WTC11 (cell line): Measurements from ENCODE around the gene SLC37A1. TPM values are rescaled to one million over a fixed set of nuclear protein-coding genes. Genes with fewer than 3 reads are reported as not detected.

ENCODE experiments used
- ATAC-seq: fragments of 200-7000 bp; cut with Tn5 transposase; 2 replicates; pipeline ENCODE4 v1.10.0; 2021; ENCODE audit warnings: mild to moderate bottlenecking, moderate library complexity
- CTCF ChIA-PET: fragments of 300-600 bp; sonication (Branson Sonifier 250); formaldehyde crosslinking; loops from one replicate; lab custom pipeline; 2021; ENCODE audit warnings: antibody characterized with exemption; lab: Charles Lee
- POLR2A ChIA-PET: fragments of 350-600 bp; sonication (Branson Sonifier 250); formaldehyde crosslinking; loops from one replicate; lab custom pipeline; 2021; ENCODE audit warnings: antibody characterized with exemption; lab: Charles Lee
- DNase-seq: peaks from one replicate; pipeline ENCODE4 v3.0.0; 2021; ENCODE audit warnings: low spot score
- H3K27ac Mint-ChIP-seq: 2 replicates; pipeline ENCODE4 v1.8.0; 2021; ENCODE audit warnings: mixed read lengths
- H3K27me3 Mint-ChIP-seq: 2 replicates; pipeline ENCODE4 v1.8.0; 2021; ENCODE audit warnings: low read depth, mild to moderate bottlenecking, moderate library complexity, mixed read lengths
- H3K36me3 Mint-ChIP-seq: 2 replicates; pipeline ENCODE4 v1.8.0; 2021; ENCODE audit warnings: mixed read lengths
- H3K4me1 Mint-ChIP-seq: 2 replicates; pipeline ENCODE4 v1.8.0; 2022; ENCODE audit warnings: mixed read lengths
- H3K4me3 Mint-ChIP-seq: 2 replicates; pipeline ENCODE4 v1.8.0; 2021; ENCODE audit warnings: mild to moderate bottlenecking, moderate library complexity, mixed read lengths
- H3K9me3 Mint-ChIP-seq: 2 replicates; pipeline ENCODE4 v1.8.0; 2021; ENCODE audit warnings: mixed read lengths
- CREB1 ChIP-seq: sonication (generic); formaldehyde crosslinking; IDR thresholded peaks from 2 replicates; pipeline ENCODE4 v1.8.0; 2023; ENCODE audit warnings: mild to moderate bottlenecking, missing genetic modification reagents
- CREM ChIP-seq: sonication (generic); formaldehyde crosslinking; IDR thresholded peaks from 2 replicates; pipeline ENCODE4 v1.8.1; 2022; ENCODE audit warnings: mild to moderate bottlenecking, missing genetic modification reagents, moderate library complexity
- ERG ChIP-seq: fragments of 250-450 bp; sonication (Bioruptor Pico); IDR thresholded peaks from 2 replicates; pipeline ENCODE4 v1.8.0; 2021; ENCODE audit warnings: mild to moderate bottlenecking
- ESRRA ChIP-seq: sonication (generic); formaldehyde crosslinking; IDR thresholded peaks from 2 replicates; pipeline ENCODE4 v1.8.1; 2022; ENCODE audit warnings: mild to moderate bottlenecking, missing genetic modification reagents, borderline replicate concordance
- ETV6 ChIP-seq: sonication (generic); formaldehyde crosslinking; IDR thresholded peaks from 2 replicates; pipeline ENCODE4 v1.8.1; 2022; ENCODE audit warnings: mild to moderate bottlenecking, missing genetic modification reagents
- FOXJ3 ChIP-seq: sonication (generic); formaldehyde crosslinking; IDR thresholded peaks from 2 replicates; pipeline ENCODE4 v1.9.0; 2021; ENCODE audit warnings: missing genetic modification reagents, mild to moderate bottlenecking, borderline replicate concordance
- GRHL2 ChIP-seq: fragments of 250-450 bp; sonication (Bioruptor Pico); IDR thresholded peaks from 2 replicates; pipeline ENCODE4 v1.8.0; 2022; ENCODE audit warnings: mild to moderate bottlenecking, moderate library complexity; ENCODE audit not compliant: insufficient replicate concordance, severe bottlenecking
- IRF2 ChIP-seq: sonication (generic); formaldehyde crosslinking; IDR thresholded peaks from 2 replicates; pipeline ENCODE4 v1.8.0; 2022; ENCODE audit warnings: low read depth, missing genetic modification reagents, borderline replicate concordance
- JUN ChIP-seq: sonication (generic); formaldehyde crosslinking; IDR thresholded peaks from 2 replicates; pipeline ENCODE4 v1.8.0; 2023; ENCODE audit warnings: mild to moderate bottlenecking, missing genetic modification reagents
- MAX ChIP-seq: sonication (generic); formaldehyde crosslinking; IDR thresholded peaks from 2 replicates; pipeline ENCODE4 v1.8.0; 2022; ENCODE audit warnings: mild to moderate bottlenecking, missing genetic modification reagents
- MXD4 ChIP-seq: fragments of 250-450 bp; sonication (Bioruptor Pico); IDR thresholded peaks from 2 replicates; pipeline ENCODE4 v1.8.0; 2021; ENCODE audit warnings: mild to moderate bottlenecking, moderate library complexity, borderline replicate concordance
- NFE2L1 ChIP-seq: sonication (generic); formaldehyde crosslinking; IDR thresholded peaks from 2 replicates; pipeline ENCODE4 v1.8.1; 2023; ENCODE audit warnings: missing genetic modification reagents
- NFYB ChIP-seq: sonication (generic); formaldehyde crosslinking; conservative IDR thresholded peaks from 2 replicates; pipeline ENCODE4 v1.8.0; 2022; ENCODE audit warnings: low read depth, missing genetic modification reagents
- NR1H2 ChIP-seq: sonication (generic); formaldehyde crosslinking; IDR thresholded peaks from 2 replicates; pipeline ENCODE4 v1.9.0; 2021; ENCODE audit warnings: mild to moderate bottlenecking, moderate library complexity, missing genetic modification reagents
- SP1 ChIP-seq: sonication (generic); formaldehyde crosslinking; conservative IDR thresholded peaks from 2 replicates; pipeline ENCODE4 v1.8.1; 2022; ENCODE audit warnings: missing genetic modification reagents
- TEAD1 ChIP-seq: sonication (generic); formaldehyde crosslinking; IDR thresholded peaks from 2 replicates; pipeline ENCODE4 v1.8.0; 2022; ENCODE audit warnings: mild to moderate bottlenecking, missing genetic modification reagents
- ZBTB21 ChIP-seq: sonication (generic); formaldehyde crosslinking; IDR thresholded peaks from 2 replicates; pipeline ENCODE4 v1.8.1; 2023; ENCODE audit warnings: mild to moderate bottlenecking, missing genetic modification reagents, borderline replicate concordance
- ZNF219 ChIP-seq: sonication (generic); formaldehyde crosslinking; IDR thresholded peaks from 2 replicates; pipeline ENCODE4 v1.8.0; 2023; ENCODE audit warnings: missing genetic modification reagents, mild to moderate bottlenecking, borderline replicate concordance
- ZNF396 ChIP-seq: fragments of 250-450 bp; sonication (Bioruptor Pico); IDR thresholded peaks from 2 replicates; pipeline ENCODE4 v1.8.0; 2021; ENCODE audit warnings: mild to moderate bottlenecking, moderate library complexity, borderline replicate concordance
- total RNA-seq: library from RNA; stranded (reverse); gene quantifications from 3 replicates; pipeline ENCODE4 v1.2.3, GENCODE V29; 2021
- TF ChIP-seq, protein P1 (sequence below): fragments of 250-450 bp; sonication (Bioruptor Pico); IDR thresholded peaks from 2 replicates; pipeline ENCODE4 v2.1.2; 2022; ENCODE audit warnings: mild to moderate bottlenecking, moderate library complexity
- TF ChIP-seq, protein P2 (sequence below): sonication (generic); formaldehyde crosslinking; conservative IDR thresholded peaks from 2 replicates; pipeline ENCODE4 v1.8.1; 2022; ENCODE audit warnings: mild to moderate bottlenecking, missing genetic modification reagents
- TF ChIP-seq, protein P3 (sequence below): sonication (generic); formaldehyde crosslinking; IDR thresholded peaks from 2 replicates; pipeline ENCODE4 v1.8.1; 2022; ENCODE audit warnings: mild to moderate bottlenecking, missing genetic modification reagents, moderate library complexity, borderline replicate concordance
- TF ChIP-seq, protein P4 (sequence below): sonication (generic); formaldehyde crosslinking; IDR thresholded peaks from 2 replicates; pipeline ENCODE4 v1.8.0; 2022; ENCODE audit warnings: missing genetic modification reagents
- TF ChIP-seq, protein P5 (sequence below): sonication (generic); formaldehyde crosslinking; IDR thresholded peaks from 2 replicates; pipeline ENCODE4 v1.8.0; 2022; ENCODE audit warnings: mild to moderate bottlenecking, missing genetic modification reagents
- TF ChIP-seq, protein P6 (sequence below): sonication (generic); formaldehyde crosslinking; IDR thresholded peaks from 2 replicates; pipeline ENCODE4 v1.8.1; 2023; ENCODE audit warnings: mild to moderate bottlenecking, missing genetic modification reagents, moderate library complexity

Gene SLC37A1
- total RNA-seq, 1 experiment from 2014 or later, result 22.7 TPM

- H3K4me3 Mint-ChIP-seq, result no peak overlapping the region
- H3K9me3 Mint-ChIP-seq, result peaks cover 4% of the 10 kb centered on the region
- POLR2A ChIA-PET, result no interaction called here
- peaks cover 7% of the 10 kb centered on the region for H3K27me3 Mint-ChIP-seq
- no peaks in the 10 kb centered on the region for H3K36me3 Mint-ChIP-seq
- H3K4me1 Mint-ChIP-seq, result peaks cover 17% of the 10 kb centered on the region
- DNase-seq (no peak), ATAC-seq (no peak)
- TF ChIP-seq ETV6 (CRISPR knock-in tag), result no peak
- TF ChIP-seq TEAD1 (CRISPR knock-in tag), result no peak
- TF ChIP-seq, protein P1, sequence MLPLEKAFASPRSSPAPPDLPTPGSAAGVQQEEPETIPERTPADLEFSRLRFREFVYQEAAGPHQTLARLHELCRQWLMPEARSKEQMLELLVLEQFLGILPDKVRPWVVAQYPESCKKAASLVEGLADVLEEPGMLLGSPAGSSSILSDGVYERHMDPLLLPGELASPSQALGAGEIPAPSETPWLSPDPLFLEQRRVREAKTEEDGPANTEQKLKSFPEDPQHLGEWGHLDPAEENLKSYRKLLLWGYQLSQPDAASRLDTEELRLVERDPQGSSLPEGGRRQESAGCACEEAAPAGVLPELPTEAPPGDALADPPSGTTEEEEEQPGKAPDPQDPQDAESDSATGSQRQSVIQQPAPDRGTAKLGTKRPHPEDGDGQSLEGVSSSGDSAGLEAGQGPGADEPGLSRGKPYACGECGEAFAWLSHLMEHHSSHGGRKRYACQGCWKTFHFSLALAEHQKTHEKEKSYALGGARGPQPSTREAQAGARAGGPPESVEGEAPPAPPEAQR (CRISPR knock-in tag), result no peak
- TF ChIP-seq, protein P2, sequence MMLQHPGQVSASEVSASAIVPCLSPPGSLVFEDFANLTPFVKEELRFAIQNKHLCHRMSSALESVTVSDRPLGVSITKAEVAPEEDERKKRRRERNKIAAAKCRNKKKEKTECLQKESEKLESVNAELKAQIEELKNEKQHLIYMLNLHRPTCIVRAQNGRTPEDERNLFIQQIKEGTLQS (CRISPR knock-in tag), result no peak
- TF ChIP-seq NR1H2 (CRISPR knock-in tag), result no peak
- no peak for TF ChIP-seq NFYB (CRISPR knock-in tag)
- TF ChIP-seq JUN (CRISPR knock-in tag), result no peak
- TF ChIP-seq NFE2L1 (CRISPR knock-in tag), result no peak
- no peak for TF ChIP-seq MAX
- no peak for TF ChIP-seq IRF2 (CRISPR knock-in tag)
- TF ChIP-seq ZBTB21 (CRISPR knock-in tag), result no peak
- TF ChIP-seq, protein P3, sequence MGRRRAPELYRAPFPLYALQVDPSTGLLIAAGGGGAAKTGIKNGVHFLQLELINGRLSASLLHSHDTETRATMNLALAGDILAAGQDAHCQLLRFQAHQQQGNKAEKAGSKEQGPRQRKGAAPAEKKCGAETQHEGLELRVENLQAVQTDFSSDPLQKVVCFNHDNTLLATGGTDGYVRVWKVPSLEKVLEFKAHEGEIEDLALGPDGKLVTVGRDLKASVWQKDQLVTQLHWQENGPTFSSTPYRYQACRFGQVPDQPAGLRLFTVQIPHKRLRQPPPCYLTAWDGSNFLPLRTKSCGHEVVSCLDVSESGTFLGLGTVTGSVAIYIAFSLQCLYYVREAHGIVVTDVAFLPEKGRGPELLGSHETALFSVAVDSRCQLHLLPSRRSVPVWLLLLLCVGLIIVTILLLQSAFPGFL (CRISPR knock-in tag), result no peak
- TF ChIP-seq CREB1, result no peak
- TF ChIP-seq, protein P4, sequence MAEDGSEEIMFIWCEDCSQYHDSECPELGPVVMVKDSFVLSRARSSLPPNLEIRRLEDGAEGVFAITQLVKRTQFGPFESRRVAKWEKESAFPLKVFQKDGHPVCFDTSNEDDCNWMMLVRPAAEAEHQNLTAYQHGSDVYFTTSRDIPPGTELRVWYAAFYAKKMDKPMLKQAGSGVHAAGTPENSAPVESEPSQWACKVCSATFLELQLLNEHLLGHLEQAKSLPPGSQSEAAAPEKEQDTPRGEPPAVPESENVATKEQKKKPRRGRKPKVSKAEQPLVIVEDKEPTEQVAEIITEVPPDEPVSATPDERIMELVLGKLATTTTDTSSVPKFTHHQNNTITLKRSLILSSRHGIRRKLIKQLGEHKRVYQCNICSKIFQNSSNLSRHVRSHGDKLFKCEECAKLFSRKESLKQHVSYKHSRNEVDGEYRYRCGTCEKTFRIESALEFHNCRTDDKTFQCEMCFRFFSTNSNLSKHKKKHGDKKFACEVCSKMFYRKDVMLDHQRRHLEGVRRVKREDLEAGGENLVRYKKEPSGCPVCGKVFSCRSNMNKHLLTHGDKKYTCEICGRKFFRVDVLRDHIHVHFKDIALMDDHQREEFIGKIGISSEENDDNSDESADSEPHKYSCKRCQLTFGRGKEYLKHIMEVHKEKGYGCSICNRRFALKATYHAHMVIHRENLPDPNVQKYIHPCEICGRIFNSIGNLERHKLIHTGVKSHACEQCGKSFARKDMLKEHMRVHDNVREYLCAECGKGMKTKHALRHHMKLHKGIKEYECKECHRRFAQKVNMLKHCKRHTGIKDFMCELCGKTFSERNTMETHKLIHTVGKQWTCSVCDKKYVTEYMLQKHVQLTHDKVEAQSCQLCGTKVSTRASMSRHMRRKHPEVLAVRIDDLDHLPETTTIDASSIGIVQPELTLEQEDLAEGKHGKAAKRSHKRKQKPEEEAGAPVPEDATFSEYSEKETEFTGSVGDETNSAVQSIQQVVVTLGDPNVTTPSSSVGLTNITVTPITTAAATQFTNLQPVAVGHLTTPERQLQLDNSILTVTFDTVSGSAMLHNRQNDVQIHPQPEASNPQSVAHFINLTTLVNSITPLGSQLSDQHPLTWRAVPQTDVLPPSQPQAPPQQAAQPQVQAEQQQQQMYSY (CRISPR knock-in tag), result no peak
- CTCF ChIA-PET, result no interaction called here
- no peak overlapping the region for H3K27ac Mint-ChIP-seq
Measured at GRCh38 chr21:42622284-42622683, 108.6 kb downstream of the SLC37A1 start.

DNA sequence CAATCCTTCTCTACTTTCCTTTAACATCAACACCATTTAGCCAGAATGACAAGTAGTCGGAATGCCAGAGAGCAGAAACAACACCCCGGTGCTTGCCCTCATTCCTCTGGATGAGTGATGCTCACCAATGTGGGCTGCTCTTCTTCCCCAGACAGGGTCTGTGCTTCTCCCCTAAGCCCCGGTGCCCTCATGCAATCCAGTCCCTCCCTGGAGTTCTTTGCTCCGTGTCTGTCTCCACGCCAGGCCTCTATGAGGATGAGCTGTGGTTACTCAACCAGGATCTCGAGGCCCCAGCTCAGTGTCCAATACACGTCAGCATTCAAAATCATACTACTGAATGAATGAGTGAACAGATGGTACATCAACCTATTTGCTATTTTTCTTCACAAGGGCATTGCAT is 110.0 kb downstream of the SLC37A1 start:
- DNase-seq (no peak), ATAC-seq (no peak)
- Mint-ChIP-seq H3K27me3 (no peaks in the 10 kb centered on the region; the same call in none of the 2 replicates), H3K9me3 (peaks cover 4% of the 10 kb centered on the region), H3K4me1 (peaks cover 17% of the 10 kb centered on the region), H3K36me3 (no peaks in the 10 kb centered on the region), H3K27ac (no peak overlapping the region), H3K4me3 (no peak overlapping the region)
- ChIA-PET CTCF (interaction anchor here (0.9 kb wide), 1 partner anchor 97 kb away, joined by 3 read pairs; no protein-coding TSS in a partner anchor), POLR2A (no interaction called here)
- no peak for TF ChIP-seq GRHL2
- TF ChIP-seq ZNF396 (CRISPR knock-in tag), result no peak
- no peak for TF ChIP-seq MAX
- no peak for TF ChIP-seq ERG
- no peak for TF ChIP-seq MXD4 (CRISPR knock-in tag)
- TF ChIP-seq NFYB (CRISPR knock-in tag), result no peak
- no peak for TF ChIP-seq ZNF219
- TF ChIP-seq SP1 (CRISPR knock-in tag), result no peak
- TF ChIP-seq FOXJ3 (CRISPR knock-in tag), result no peak
- TF ChIP-seq, protein P5, sequence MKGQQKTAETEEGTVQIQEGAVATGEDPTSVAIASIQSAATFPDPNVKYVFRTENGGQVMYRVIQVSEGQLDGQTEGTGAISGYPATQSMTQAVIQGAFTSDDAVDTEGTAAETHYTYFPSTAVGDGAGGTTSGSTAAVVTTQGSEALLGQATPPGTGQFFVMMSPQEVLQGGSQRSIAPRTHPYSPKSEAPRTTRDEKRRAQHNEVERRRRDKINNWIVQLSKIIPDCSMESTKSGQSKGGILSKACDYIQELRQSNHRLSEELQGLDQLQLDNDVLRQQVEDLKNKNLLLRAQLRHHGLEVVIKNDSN (CRISPR knock-in tag), result no peak
- TF ChIP-seq, protein P6, sequence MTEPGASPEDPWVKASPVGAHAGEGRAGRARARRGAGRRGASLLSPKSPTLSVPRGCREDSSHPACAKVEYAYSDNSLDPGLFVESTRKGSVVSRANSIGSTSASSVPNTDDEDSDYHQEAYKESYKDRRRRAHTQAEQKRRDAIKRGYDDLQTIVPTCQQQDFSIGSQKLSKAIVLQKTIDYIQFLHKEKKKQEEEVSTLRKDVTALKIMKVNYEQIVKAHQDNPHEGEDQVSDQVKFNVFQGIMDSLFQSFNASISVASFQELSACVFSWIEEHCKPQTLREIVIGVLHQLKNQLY, result no peak
- no peak for TF ChIP-seq CREM (CRISPR knock-in tag)
- no peak for TF ChIP-seq ESRRA (CRISPR knock-in tag)
- TF ChIP-seq, protein P3 (CRISPR knock-in tag), result no peak
